H1 (cell line): ENCODE measurements around the gene MYLK4.

Experiments
- BRCA1 ChIP-seq: IDR thresholded peaks from 2 replicates; pipeline ENCODE4 v1.6.1; 2012; ENCODE audit warnings: low read depth, low read length, improper control_type of control experiment
- CEBPB ChIP-seq: IDR thresholded peaks from 2 replicates; pipeline ENCODE4 v1.6.1; 2012; ENCODE audit warnings: low read depth, low read length
- CHD1 ChIP-seq: IDR thresholded peaks from 2 replicates; pipeline ENCODE4 v1.6.1; 2012; ENCODE audit warnings: low read depth, low read length, improper control_type of control experiment
- CREB1 ChIP-seq: IDR thresholded peaks from 2 replicates; pipeline ENCODE4 v1.6.1; 2012; ENCODE audit warnings: inconsistent platforms
- EZH2 ChIP-seq: fragments of 200-600 bp; sonication (generic); IDR thresholded peaks from 2 replicates; pipeline ENCODE4 v1.7.1; 2012; ENCODE audit warnings: low read depth, mild to moderate bottlenecking, moderate library complexity, low read length, inconsistent platforms; ENCODE audit not compliant: severe bottlenecking
- JUND ChIP-seq: IDR thresholded peaks from 2 replicates; pipeline ENCODE4 v1.6.1; 2011; ENCODE audit warnings: mild to moderate bottlenecking, improper control_type of control experiment, low read length
- KDM1A ChIP-seq: fragments of 200-600, 300-600 bp; sonication (generic); IDR thresholded peaks from 2 replicates; pipeline ENCODE4 v1.7.1; 2016; ENCODE audit warnings: mild to moderate bottlenecking, low read length, borderline replicate concordance
- POLR2A ChIP-seq, 2 experiments: IDR thresholded peaks; 1 replicate in 1 of 2; 2 replicates in 1 of 2; pipeline ENCODE4 v1.6.1; 2011; ENCODE audit warnings: low read depth in 2 of 2, low read length in 2 of 2, mild to moderate bottlenecking in 2 of 2; ENCODE audit errors: control extremely low read depth in 1 of 2
- POLR2AphosphoS5 ChIP-seq: IDR thresholded peaks from 2 replicates; pipeline ENCODE4 v1.6.1; 2011; ENCODE audit warnings: low read depth, low read length
- RBBP5 ChIP-seq: IDR thresholded peaks from 2 replicates; pipeline ENCODE4 v1.7.1; 2012; ENCODE audit warnings: low read depth, mild to moderate bottlenecking, inconsistent platforms, low read length, moderate library complexity, borderline replicate concordance
- RNF2 ChIP-seq: fragments of 200-900, 300-1000 bp; sonication (generic); IDR thresholded peaks from 2 replicates; pipeline ENCODE4 v1.7.1; 2016; ENCODE audit warnings: borderline replicate concordance, low read depth, mild to moderate bottlenecking, antibody characterized with exemption, low read length; ENCODE audit not compliant: poor library complexity, severe bottlenecking; ENCODE audit errors: missing control alignments
- TAF7 ChIP-seq: optimal IDR thresholded peaks from 2 replicates; pipeline ENCODE3; 2011; ENCODE audit warnings: low read depth, mild to moderate bottlenecking, inconsistent platforms, low read length, moderate library complexity, borderline replicate concordance
- TF ChIP-seq, protein P1 (sequence below), 3 experiments: IDR thresholded peaks; 1 replicate in 2 of 3; 2 replicates in 1 of 3; pipeline versions ENCODE4 v1.5.1 to v1.6.1; 2011; ENCODE audit warnings: low read length in 3 of 3, mild to moderate bottlenecking in 3 of 3, inconsistent platforms in 2 of 3, low read depth in 1 of 3, moderate library complexity in 1 of 3; ENCODE audit not compliant: insufficient read depth in 1 of 3; ENCODE audit errors: control extremely low read depth in 1 of 3

DNA sequence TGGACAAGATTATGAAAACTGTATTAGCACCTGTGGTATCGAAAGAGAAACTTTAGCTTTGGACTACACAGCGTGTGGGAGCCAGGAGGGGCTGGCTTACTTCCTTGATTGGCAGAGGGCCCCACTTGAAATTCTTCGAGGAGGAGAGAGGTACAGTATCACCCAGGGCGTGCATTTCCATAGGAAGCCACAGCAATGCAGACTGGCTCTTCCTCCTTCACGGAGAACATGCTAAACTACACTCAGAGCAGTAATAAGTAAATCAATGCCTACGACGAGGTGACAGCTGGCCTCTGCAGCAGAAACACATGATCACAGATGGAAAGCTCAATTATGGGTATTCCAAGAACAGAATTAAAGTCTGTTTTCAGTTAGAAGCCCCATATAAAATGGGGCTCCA lies 44.2 kb downstream of the MYLK4 start:
- no peak for TF ChIP-seq POLR2AphosphoS5
- no peak for TF ChIP-seq BRCA1
- TF ChIP-seq, protein P1, sequence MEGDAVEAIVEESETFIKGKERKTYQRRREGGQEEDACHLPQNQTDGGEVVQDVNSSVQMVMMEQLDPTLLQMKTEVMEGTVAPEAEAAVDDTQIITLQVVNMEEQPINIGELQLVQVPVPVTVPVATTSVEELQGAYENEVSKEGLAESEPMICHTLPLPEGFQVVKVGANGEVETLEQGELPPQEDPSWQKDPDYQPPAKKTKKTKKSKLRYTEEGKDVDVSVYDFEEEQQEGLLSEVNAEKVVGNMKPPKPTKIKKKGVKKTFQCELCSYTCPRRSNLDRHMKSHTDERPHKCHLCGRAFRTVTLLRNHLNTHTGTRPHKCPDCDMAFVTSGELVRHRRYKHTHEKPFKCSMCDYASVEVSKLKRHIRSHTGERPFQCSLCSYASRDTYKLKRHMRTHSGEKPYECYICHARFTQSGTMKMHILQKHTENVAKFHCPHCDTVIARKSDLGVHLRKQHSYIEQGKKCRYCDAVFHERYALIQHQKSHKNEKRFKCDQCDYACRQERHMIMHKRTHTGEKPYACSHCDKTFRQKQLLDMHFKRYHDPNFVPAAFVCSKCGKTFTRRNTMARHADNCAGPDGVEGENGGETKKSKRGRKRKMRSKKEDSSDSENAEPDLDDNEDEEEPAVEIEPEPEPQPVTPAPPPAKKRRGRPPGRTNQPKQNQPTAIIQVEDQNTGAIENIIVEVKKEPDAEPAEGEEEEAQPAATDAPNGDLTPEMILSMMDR (IDR thresholded peaks at IDR 0.05; ENCODE audit: control extremely low read depth in 1 of 3, insufficient read depth in 1 of 3, low read depth in 1 of 3, low read length in 3 of 3): no peak
- no peak for TF ChIP-seq TAF7
- no peak for TF ChIP-seq EZH2
- no peak for TF ChIP-seq POLR2A (IDR thresholded peaks at IDR 0.05; ENCODE audit: control extremely low read depth in 1 of 2, low read depth in 2 of 2, low read length in 2 of 2)
- no peak for TF ChIP-seq RBBP5
- no peak for TF ChIP-seq CREB1
- no peak for TF ChIP-seq CHD1
- TF ChIP-seq CEBPB: no peak
- no peak for TF ChIP-seq RNF2
- TF ChIP-seq KDM1A: no peak
- TF ChIP-seq JUND: no peak
